Measurements from ENCODE around the gene ZNF516. TPM values are rescaled to one million over a fixed set of nuclear protein-coding genes. Genes with fewer than 3 reads are reported as not detected.
A peak's percentile ranks its signal among the peaks of the same experiment; 100 is the strongest.

ZNF516 gene
- total and polyA plus RNA-seq, 7 donors = 2.1 to 29.9 (median 24.3) TPM

GRCh38 chr18:76443519-76444445 lies 51.3 kb downstream of the ZNF516 start:
- Histone ChIP-seq H3K4me1 (peaks cover 0 to 74% (median 45%) of the 10 kb centered on the region in 4 donors), H3K4me3 (no peak overlapping the region), H3K27me3 (no peaks in the 10 kb centered on the region), H3K36me3 (peaks cover 19 to 30% (median 24%) of the 10 kb centered on the region in 4 donors), H3K9me3 (no peaks in the 10 kb centered on the region), H3K27ac (peak overlapping the region in 2 of 4 donors; percentile 88 to 89)
- WGBS, 2 donors = 88 to 92% methylated on average over 18 of the region's 18 CpGs
- intact Hi-C loops (cut with DNase I) = loop anchor here (2.0 kb wide), 1 partner anchor 49 kb away; no protein-coding TSS in a partner anchor
- TF ChIP-seq EP300 (IDR thresholded peaks at IDR 0.05) = no peak
- no peak for TF ChIP-seq POLR2A (IDR thresholded peaks at IDR 0.05)
- no peak for TF ChIP-seq CTCF (IDR thresholded peaks at IDR 0.05)
- TF ChIP-seq POLR2AphosphoS5 (IDR thresholded peaks at IDR 0.05) = no peak
- peak; percentile 64 for DNase-seq

DNA sequence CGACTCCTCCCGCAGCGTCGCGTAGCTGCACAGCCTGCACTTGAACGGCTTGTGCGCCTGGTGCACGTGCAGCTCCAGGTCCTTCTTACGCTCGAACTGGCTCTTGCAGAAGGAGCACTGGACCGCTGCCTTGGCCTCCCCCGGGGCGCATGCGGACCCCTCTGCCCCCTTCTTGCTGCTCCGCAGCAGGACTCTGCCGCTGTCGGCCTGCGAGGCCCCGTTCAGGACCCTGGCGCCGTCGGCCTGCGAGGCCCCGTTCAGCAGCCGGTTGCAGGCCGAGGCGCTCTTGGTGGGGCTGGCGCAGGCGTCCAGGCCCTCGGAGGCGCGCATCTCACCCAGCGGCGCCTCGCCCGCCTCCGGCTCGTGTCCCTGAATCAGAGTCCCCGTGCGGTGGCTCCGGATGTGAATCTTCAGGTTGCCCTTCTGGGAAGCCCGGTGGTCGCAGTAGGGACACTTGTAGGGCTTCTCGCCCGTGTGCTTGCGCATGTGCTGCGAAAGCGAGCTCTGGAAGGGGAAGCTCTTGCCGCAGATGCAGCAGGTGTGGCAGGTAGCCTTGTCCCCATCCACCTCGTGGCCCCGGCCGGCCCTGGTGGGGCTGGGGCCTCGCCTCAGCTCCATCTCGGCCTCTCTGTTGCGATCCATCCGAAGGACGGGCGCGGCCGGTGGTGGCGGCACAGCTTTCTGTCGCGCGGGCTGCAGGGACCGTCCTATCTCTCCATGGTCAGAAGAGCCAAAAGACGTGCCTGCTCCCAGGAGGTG lies 52.5 kb downstream of the ZNF516 start:
- H3K4me1 ChIP-seq = peaks cover 0 to 74% (median 40%) of the 10 kb centered on the region in 4 donors
- peaks cover 19 to 30% (median 24%) of the 10 kb centered on the region in 4 donors for H3K36me3 ChIP-seq
- TF ChIP-seq POLR2A (IDR thresholded peaks at IDR 0.05) = no peak
- TF ChIP-seq CTCF (IDR thresholded peaks at IDR 0.05) = no peak
- no peak for TF ChIP-seq POLR2AphosphoS5 (IDR thresholded peaks at IDR 0.05)
- no peak for TF ChIP-seq EP300 (IDR thresholded peaks at IDR 0.05)
- no peaks in the 10 kb centered on the region for H3K9me3 ChIP-seq
- peak; percentile 63 for DNase-seq
- intact Hi-C loops (cut with DNase I) = no loop called here
- no peaks in the 10 kb centered on the region for H3K27me3 ChIP-seq
- WGBS, 2 donors = 97% methylated on average over 66 of the region's 66 CpGs
- no peak overlapping the region for H3K27ac ChIP-seq
- no peak overlapping the region for H3K4me3 ChIP-seq

DNA sequence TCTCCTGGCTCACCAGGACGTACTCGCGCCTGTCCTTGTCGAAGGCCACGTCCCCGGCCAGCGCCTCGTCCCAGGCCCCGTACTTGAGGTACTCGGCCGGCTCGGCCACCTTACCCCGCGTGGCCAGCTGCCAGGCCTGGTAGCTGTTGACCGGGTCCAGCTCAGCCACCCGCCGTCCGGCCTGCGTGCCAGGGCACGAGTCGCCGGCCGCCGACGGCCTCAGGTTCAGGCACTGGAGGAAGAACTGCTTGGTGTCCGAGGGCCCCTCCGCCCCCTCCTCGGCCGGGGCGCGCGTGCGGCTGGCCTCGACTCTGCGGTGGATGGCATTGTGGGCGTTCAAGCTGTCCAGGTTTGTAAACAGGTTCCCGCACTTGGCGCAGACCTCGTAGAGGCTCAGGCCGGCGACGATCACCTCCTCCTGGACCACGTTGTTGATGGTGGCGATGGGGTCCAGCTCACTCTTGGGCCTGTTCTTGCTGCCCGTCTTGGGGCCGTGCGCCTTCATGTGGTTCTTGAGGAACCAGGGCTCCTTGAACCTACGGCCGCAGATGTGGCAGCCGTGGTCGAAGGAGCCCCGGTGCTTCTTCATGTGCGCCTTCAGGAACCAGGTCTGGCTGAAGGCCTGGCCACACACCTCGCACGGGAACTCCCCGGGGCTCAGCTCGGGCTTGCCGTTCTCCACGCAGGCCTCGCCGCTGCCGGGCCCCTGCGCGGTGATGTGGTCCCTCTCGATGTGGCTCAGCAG lies 53.2 kb downstream of the ZNF516 start:
- Histone ChIP-seq H3K4me1 (peaks cover 0 to 73% (median 42%) of the 10 kb centered on the region in 4 donors), H3K4me3 (no peak overlapping the region), H3K27me3 (no peaks in the 10 kb centered on the region), H3K9me3 (no peaks in the 10 kb centered on the region), H3K27ac (no peak overlapping the region), H3K36me3 (peaks cover 19 to 30% (median 24%) of the 10 kb centered on the region in 4 donors)
- intact Hi-C loops (cut with DNase I) = no loop called here
- TF ChIP-seq POLR2A (IDR thresholded peaks at IDR 0.05) (no peak), POLR2AphosphoS5 (IDR thresholded peaks at IDR 0.05) (no peak), CTCF (IDR thresholded peaks at IDR 0.05) (no peak), EP300 (IDR thresholded peaks at IDR 0.05) (no peak)
- 97% methylated on average over 65 of the region's 65 CpGs for WGBS, 2 donors
- DNase-seq = peak; percentile 67

DNA sequence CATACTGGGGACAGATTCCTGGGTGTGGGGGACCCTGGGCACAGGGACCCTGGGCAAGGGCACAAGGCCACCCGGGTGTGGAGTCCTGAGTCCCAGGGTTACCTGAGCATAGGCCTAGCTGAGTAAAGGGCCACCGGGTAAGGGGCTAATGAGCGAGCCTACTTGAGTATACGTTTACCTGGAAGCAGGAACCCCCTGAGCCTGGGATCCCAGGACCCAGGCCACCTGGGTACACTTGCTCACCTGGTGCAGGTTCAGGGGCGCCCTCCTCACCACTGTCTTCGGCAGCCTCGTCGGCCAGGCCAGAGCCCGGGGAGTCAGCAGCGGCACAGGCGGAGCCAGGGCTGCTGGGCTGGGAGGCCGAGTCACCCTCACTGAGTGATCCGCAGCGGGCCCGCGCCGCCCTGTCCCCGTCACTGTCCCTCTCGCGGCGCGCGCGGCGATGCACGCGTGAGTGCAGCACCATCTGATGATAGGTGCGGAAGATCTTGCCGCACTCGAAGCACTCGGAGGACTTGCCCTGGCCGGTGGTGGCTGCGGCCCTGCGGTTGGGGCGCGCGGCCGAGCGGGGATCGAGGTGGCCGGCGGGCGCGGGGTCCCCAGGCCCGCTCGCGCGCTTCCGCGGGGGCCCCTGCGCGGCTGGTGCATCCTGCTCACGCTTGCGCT lies 53.9 kb downstream of the ZNF516 start:
- WGBS, 2 donors = 97 to 98% methylated on average over 54 of the region's 54 CpGs
- H3K9me3 ChIP-seq = no peaks in the 10 kb centered on the region
- DNase-seq = peak; percentile 46
- H3K27ac ChIP-seq = no peak overlapping the region
- TF ChIP-seq CTCF (IDR thresholded peaks at IDR 0.05) (no peak), POLR2A (IDR thresholded peaks at IDR 0.05) (no peak), POLR2AphosphoS5 (IDR thresholded peaks at IDR 0.05) (no peak), EP300 (IDR thresholded peaks at IDR 0.05) (no peak)
- no peaks in the 10 kb centered on the region for H3K27me3 ChIP-seq
- no peak overlapping the region for H3K4me3 ChIP-seq
- intact Hi-C loops (cut with DNase I) = no loop called here
- H3K4me1 ChIP-seq = peaks cover 0 to 73% (median 42%) of the 10 kb centered on the region in 4 donors
- peaks cover 19 to 30% (median 24%) of the 10 kb centered on the region in 4 donors for H3K36me3 ChIP-seq

Measured in sigmoid colon (tissue), 7 donors.